ENCODE results near the gene EZR. TPM values are rescaled to one million over a fixed set of nuclear protein-coding genes. Genes with fewer than 3 reads are reported as not detected.
A peak's percentile ranks its signal among the peaks of the same experiment; 100 is the strongest.

EZR gene
- total RNA-seq, 2 donors from 2014 or later = 26.8 to 55.2 TPM

- Histone ChIP-seq H3K9me3 (no peaks in the 10 kb centered on the region), H3K4me1 (ENCODE audit: control insufficient read depth in 1 of 2, low read depth in 2 of 2) (no peaks in the 10 kb centered on the region), H3K27me3 (replicated peaks; ENCODE audit: insufficient read depth) (no peaks in the 10 kb centered on the region), H3K36me3 (no peaks in the 10 kb centered on the region), H3K4me3 (no peak overlapping the region), H3K27ac (no peak overlapping the region)
- DNase-seq (ENCODE audit: low spot score) (no peak), ATAC-seq (ENCODE audit: insufficient number of reproducible peaks, low FRiP score, low read depth) (no peak)
- TF ChIP-seq CTCF (IDR thresholded peaks at IDR 0.05) = no peak
These were observed 13.3 kb downstream of the EZR start for GRCh38 chr6:158805698-158806377.

- peak overlapping the region; percentile 16 for H3K4me3 ChIP-seq
- no peak overlapping the region for H3K27ac ChIP-seq
- H3K27me3 ChIP-seq (replicated peaks; ENCODE audit: insufficient read depth) = no peaks in the 10 kb centered on the region
- no peak for TF ChIP-seq CTCF (IDR thresholded peaks at IDR 0.05)
- ATAC-seq (ENCODE audit: insufficient number of reproducible peaks, low FRiP score, low read depth) (no peak), DNase-seq (ENCODE audit: low spot score) (no peak)
- H3K9me3 ChIP-seq = no peaks in the 10 kb centered on the region
- no peaks in the 10 kb centered on the region for H3K36me3 ChIP-seq
- H3K4me1 ChIP-seq (ENCODE audit: control insufficient read depth in 1 of 2, low read depth in 2 of 2) = peaks cover 7 to 12% of the 10 kb centered on the region in 2 donors
These were observed 15.0 kb downstream of the EZR start for GRCh38 chr6:158804207-158804606.

GRCh38 chr6:158803733-158804143 lies 15.4 kb downstream of the EZR start:
- no peak for DNase-seq (ENCODE audit: low spot score)
- H3K27ac ChIP-seq = no peak overlapping the region

GRCh38 chr6:158801655-158802294 lies 17.4 kb downstream of the EZR start:
- Histone ChIP-seq H3K9me3 (no peaks in the 10 kb centered on the region), H3K4me3 (no peak overlapping the region), H3K27me3 (replicated peaks; ENCODE audit: insufficient read depth) (no peaks in the 10 kb centered on the region), H3K36me3 (no peaks in the 10 kb centered on the region), H3K4me1 (ENCODE audit: control insufficient read depth in 1 of 2, low read depth in 2 of 2) (peaks cover 14 to 30% of the 10 kb centered on the region in 2 donors), H3K27ac (no peak overlapping the region)
- DNase-seq (ENCODE audit: low spot score) = no peak
- ATAC-seq (ENCODE audit: insufficient number of reproducible peaks, low FRiP score, low read depth) = no peak
- TF ChIP-seq CTCF (IDR thresholded peaks at IDR 0.05) = no peak

More at GRCh38 chr6:158803733-158804143, 15.4 kb downstream of the EZR start:
- peak overlapping the region; percentile 16 for H3K4me3 ChIP-seq
- H3K4me1 ChIP-seq (ENCODE audit: control insufficient read depth in 1 of 2, low read depth in 2 of 2) = peaks cover 9 to 16% of the 10 kb centered on the region in 2 donors
- TF ChIP-seq CTCF (IDR thresholded peaks at IDR 0.05) = no peak
- no peaks in the 10 kb centered on the region for H3K9me3 ChIP-seq
- no peak for ATAC-seq (ENCODE audit: insufficient number of reproducible peaks, low FRiP score, low read depth)
- no peaks in the 10 kb centered on the region for H3K36me3 ChIP-seq
- no peaks in the 10 kb centered on the region for H3K27me3 ChIP-seq (replicated peaks; ENCODE audit: insufficient read depth)

- no peak for TF ChIP-seq CTCF (IDR thresholded peaks at IDR 0.05)
- Histone ChIP-seq H3K27me3 (replicated peaks; ENCODE audit: insufficient read depth) (no peaks in the 10 kb centered on the region), H3K4me3 (no peak overlapping the region), H3K36me3 (no peaks in the 10 kb centered on the region), H3K27ac (peak overlapping the region; percentile 37 to 42), H3K9me3 (no peaks in the 10 kb centered on the region), H3K4me1 (ENCODE audit: control insufficient read depth in 1 of 2, low read depth in 2 of 2) (peaks cover 14 to 30% of the 10 kb centered on the region in 2 donors)
- ATAC-seq (ENCODE audit: insufficient number of reproducible peaks, low FRiP score, low read depth) = no peak
- DNase-seq (ENCODE audit: low spot score) = no peak
These were observed 19.9 kb downstream of the EZR start for GRCh38 chr6:158799051-158799792.
